ENCODE measurements around the gene SLC37A2. TPM values are rescaled to one million over a fixed set of nuclear protein-coding genes. Genes with fewer than 3 reads are reported as not detected.

SLC37A2 gene
- total and polyA plus RNA-seq, 2 of the 13 experiments (the other 11 are each of a cell fraction or from before 2014, with no cell fraction given): 4.6 to 7.1 TPM

- TF ChIP-seq PATZ1 (CRISPR knock-in tag; IDR thresholded peaks at IDR 0.05) (peak; percentile 77), TMF1 (CRISPR knock-in tag; IDR thresholded peaks at IDR 0.05; ENCODE audit: low read depth) (no peak), ZHX1 (CRISPR knock-in tag; IDR thresholded peaks at IDR 0.05; ENCODE audit: low read depth) (no peak), ZNF350 (CRISPR knock-in tag; IDR thresholded peaks at IDR 0.05; ENCODE audit: borderline replicate concordance, low read depth) (no peak), SNAPC2 (CRISPR knock-in tag; IDR thresholded peaks at IDR 0.05) (no peak), DBP (CRISPR knock-in tag; IDR thresholded peaks at IDR 0.05; ENCODE audit: not compliant biosample characterization) (no peak), NFIC (IDR thresholded peaks at IDR 0.05; ENCODE audit: low read length) (no peak), BCL6 (CRISPR knock-in tag; IDR thresholded peaks at IDR 0.05) (peak; percentile 40; the same call in 1 of the 2 replicates), NR2C2 (CRISPR knock-in tag; IDR thresholded peaks at IDR 0.05; ENCODE audit: borderline replicate concordance) (0 out of 2 replicates have a peak, but pooled peaks have one; percentile 39), ZNF510 (CRISPR knock-in tag; IDR thresholded peaks at IDR 0.05; ENCODE audit: low read depth) (no peak), NFE2 (CRISPR knock-in tag; IDR thresholded peaks at IDR 0.05) (no peak), ZNF556 (CRISPR knock-in tag; IDR thresholded peaks at IDR 0.05; ENCODE audit: borderline replicate concordance) (no peak), SRSF1 (optimal IDR thresholded peaks at IDR 0.05; ENCODE audit: low read depth, low read length) (no peak), ZNF609 (CRISPR knock-in tag; IDR thresholded peaks at IDR 0.05; ENCODE audit: borderline replicate concordance) (no peak), HNRNPLL (IDR thresholded peaks at IDR 0.05; ENCODE audit: low read depth, low read length, poor library complexity, severe bottlenecking) (no peak), GTF3A (CRISPR knock-in tag; conservative IDR thresholded peaks at IDR 0.05) (no peak), FOXO1 (CRISPR knock-in tag; IDR thresholded peaks at IDR 0.05) (peak; percentile 53; the same call in 1 of the 2 replicates), BRF2 (CRISPR knock-in tag; IDR thresholded peaks at IDR 0.05) (no peak)
Measured at GRCh38 chr11:125070699-125071254, 7.7 kb downstream of the SLC37A2 start (continued).
